IMR-90 (cell line): ENCODE measurements around the gene TYMS. TPM values are rescaled to one million over a fixed set of nuclear protein-coding genes. Genes with fewer than 3 reads are reported as not detected.

Experiments used
- ATAC-seq: fragments of 200-7000 bp; cut with Tn5 transposase; 2 replicates; pipeline ENCODE4 v1.9.1; 2020; ENCODE audit warnings: low read depth, mild to moderate bottlenecking, moderate library complexity
- BruUV-seq: library from RNA; stranded (reverse); fragments of 400-500 nt; replicated peaks from 2 replicates; lab custom pipeline; 2021; lab: Mats Ljungman, UMichigan
- CTCF ChIA-PET: fragments of 300-600 bp; formaldehyde crosslinking; extraction: SDS; loops from one replicate; lab custom pipeline; 2021; ENCODE audit warnings: antibody characterized with exemption; lab: Yijun Ruan, JAX
- POLR2A ChIA-PET: fragments of 300-600 bp; sonication (Branson Sonifier 250); formaldehyde crosslinking; loops from one replicate; lab custom pipeline; 2022; ENCODE audit warnings: antibody characterized with exemption; ENCODE audit not compliant: unreplicated experiment; lab: Charles Lee
- DNase-seq: peaks from one replicate; pipeline ENCODE4 v3.0.0; 2013
- H2AFZ ChIP-seq: replicated peaks from 2 replicates; pipeline ENCODE3; 2013; ENCODE audit warnings: low read length, mild to moderate bottlenecking; ENCODE audit not compliant: poor library complexity
- H2AK5ac ChIP-seq: 2 replicates; pipeline ENCODE4 v1.6.1; 2013; ENCODE audit warnings: low read depth, low read length, inconsistent platforms
- H2AK9ac ChIP-seq: replicated peaks from 2 replicates; pipeline ENCODE3; 2013; ENCODE audit warnings: mild to moderate bottlenecking, low read depth, low read length, moderate library complexity; ENCODE audit not compliant: poor library complexity
- H2BK120ac ChIP-seq: 2 replicates; pipeline ENCODE4 v1.6.1; 2013; ENCODE audit warnings: low read depth, low read length, inconsistent platforms
- H2BK15ac ChIP-seq: 3 replicates; pipeline ENCODE4 v1.6.1; 2013; ENCODE audit warnings: low read depth, low read length, inconsistent platforms
- H2BK20ac ChIP-seq: 2 replicates; pipeline ENCODE4 v1.6.1; 2013; ENCODE audit warnings: low read depth, mild to moderate bottlenecking, inconsistent platforms, low read length, moderate library complexity
- H2BK5ac ChIP-seq: 2 replicates; pipeline ENCODE4 v1.6.1; 2013; ENCODE audit warnings: mild to moderate bottlenecking, low read depth, low read length, inconsistent platforms; ENCODE audit not compliant: poor library complexity, severe bottlenecking
- H3K14ac ChIP-seq: replicated peaks from 2 replicates; pipeline ENCODE4 v1.6.1; 2013; ENCODE audit warnings: low read depth, low read length, inconsistent platforms
- H3K18ac ChIP-seq: 2 replicates; pipeline ENCODE4 v1.6.1; 2013; ENCODE audit warnings: low read depth, low read length, control low read depth
- H3K23ac ChIP-seq: 2 replicates; pipeline ENCODE4 v1.6.1; 2013; ENCODE audit warnings: low read depth, low read length, inconsistent platforms
- H3K27ac ChIP-seq: 2 replicates; pipeline ENCODE4 v1.5.1; 2013; ENCODE audit warnings: mild to moderate bottlenecking, control low read depth, low read length; ENCODE audit not compliant: insufficient read depth
- H3K27me3 ChIP-seq: 2 replicates; pipeline ENCODE4 v1.6.1; 2013; ENCODE audit warnings: low read length; ENCODE audit not compliant: control insufficient read depth, insufficient read depth
- H3K36me3 ChIP-seq: 2 replicates; pipeline ENCODE4 v1.6.1; 2013; ENCODE audit warnings: low read length, mixed read lengths; ENCODE audit not compliant: control insufficient read depth, insufficient read depth
- H3K4ac ChIP-seq: 2 replicates; pipeline ENCODE4 v1.6.1; 2013; ENCODE audit warnings: low read depth, low read length, inconsistent platforms
- H3K4me1 ChIP-seq: 2 replicates; pipeline ENCODE4 v1.6.1; 2013; ENCODE audit warnings: low read length, mixed read lengths; ENCODE audit not compliant: control insufficient read depth, insufficient read depth
- H3K4me2 ChIP-seq: 2 replicates; pipeline ENCODE4 v1.6.1; 2013; ENCODE audit warnings: low read depth, mild to moderate bottlenecking, control low read depth, low read length, moderate library complexity
- H3K4me3 ChIP-seq: 2 replicates; pipeline ENCODE4 v1.5.1; 2013; ENCODE audit warnings: low read depth, mild to moderate bottlenecking, control low read depth, low read length, moderate library complexity; ENCODE audit not compliant: insufficient read depth
- H3K56ac ChIP-seq: 2 replicates; pipeline ENCODE4 v1.6.1; 2013; ENCODE audit warnings: low read length, inconsistent platforms; ENCODE audit not compliant: insufficient read depth; ENCODE audit errors: extremely low read depth
- H3K79me1 ChIP-seq, 2 experiments: 2 replicates each; pipeline ENCODE4 v1.6.1; 2013; ENCODE audit warnings: low read length in 2 of 2, inconsistent platforms in 1 of 2, low read depth in 1 of 2
- H3K9ac ChIP-seq: 2 replicates; pipeline ENCODE4 v1.6.1; 2013; ENCODE audit warnings: low read depth, low read length, control low read depth
- H3K9me1 ChIP-seq: 2 replicates; pipeline ENCODE4 v1.6.1; 2013; ENCODE audit warnings: low read length, inconsistent platforms; ENCODE audit not compliant: insufficient read depth
- H3K9me3 ChIP-seq: 2 replicates; pipeline ENCODE4 v1.6.1; 2013; ENCODE audit warnings: low read length; ENCODE audit not compliant: control insufficient read depth, insufficient read depth
- H4K20me1 ChIP-seq: 2 replicates; pipeline ENCODE4 v1.6.1; 2013; ENCODE audit warnings: low read length, inconsistent platforms; ENCODE audit not compliant: insufficient read depth
- H4K5ac ChIP-seq: 2 replicates; pipeline ENCODE4 v1.6.1; 2013; ENCODE audit warnings: mild to moderate bottlenecking, low read depth, low read length, control low read depth
- H4K8ac ChIP-seq, 2 experiments: 2 replicates each; pipeline ENCODE4 v1.6.1; 2013; ENCODE audit warnings: low read depth in 2 of 2, low read length in 2 of 2, control low read depth in 1 of 2, inconsistent platforms in 1 of 2
- H4K91ac ChIP-seq: 2 replicates; pipeline ENCODE4 v1.6.1; 2013; ENCODE audit warnings: low read depth, low read length, inconsistent platforms; ENCODE audit not compliant: insufficient read depth
- BHLHE40 ChIP-seq: fragments of 150-350 bp; IDR thresholded peaks from 2 replicates; pipeline ENCODE4 v1.6.1; 2016; ENCODE audit warnings: mild to moderate bottlenecking, low read depth, low read length
- CHD1 ChIP-seq: IDR thresholded peaks from 2 replicates; pipeline ENCODE4 v1.6.1; 2012; ENCODE audit warnings: low read depth, low read length, improper control_type of control experiment
- NFE2L2 ChIP-seq: fragments of 150-350 bp; IDR thresholded peaks from 2 replicates; pipeline ENCODE4 v1.6.1; 2016; ENCODE audit warnings: low read depth, mild to moderate bottlenecking, low read length
- POLR2A ChIP-seq: IDR thresholded peaks from 2 replicates; pipeline ENCODE4 v1.6.1; 2012; ENCODE audit warnings: mild to moderate bottlenecking, low read depth, low read length
- RAD21 ChIP-seq: IDR thresholded peaks from 2 replicates; pipeline ENCODE4 v1.6.1; 2012; ENCODE audit warnings: low read length, improper control_type of control experiment
- RCOR1 ChIP-seq: IDR thresholded peaks from 2 replicates; pipeline ENCODE4 v1.6.1; 2012; ENCODE audit warnings: mild to moderate bottlenecking, low read length, improper control_type of control experiment; ENCODE audit not compliant: insufficient replicate concordance
- RFX5 ChIP-seq: IDR thresholded peaks from 2 replicates; pipeline ENCODE4 v1.8.0; 2012; ENCODE audit warnings: low read depth, mild to moderate bottlenecking, low read length, moderate library complexity
- SMC3 ChIP-seq: fragments of 150-350 bp; IDR thresholded peaks from 2 replicates; pipeline ENCODE4 v1.6.1; 2016; ENCODE audit warnings: low read depth, mild to moderate bottlenecking, antibody characterized with exemption, low read length, moderate library complexity
- WGBS, 2 experiments: methylation state at CpG; one replicate each; pipeline versions ENCODE4 v1.1.5 to v1.1.7; 2013; ENCODE audit warnings: missing lambda C conversion rate in 2 of 2; ENCODE audit not compliant: insufficient read length in 1 of 2; ENCODE audit errors: extremely low coverage in 2 of 2; 5-methylcytosine and 5-hydroxymethylcytosine counted together
- dilution Hi-C: fragments of 300-500 bp; cut with HindIII; formaldehyde crosslinking; loops from one replicate; pipeline ENCODE4 v1.14.3; 2018; ENCODE audit warnings: low sequenced_read_pairs; ENCODE audit not compliant: unreplicated experiment
- in situ Hi-C: fragments of 300-500 bp; cut with MboI; formaldehyde crosslinking; loops from 3 replicates; pipeline ENCODE4 v1.14.3; 2019; ENCODE audit warnings: low sequenced_read_pairs, inconsistent platforms, mixed read lengths
- intact Hi-C: fragments of 100-400 bp; cut with micrococcal nuclease; formaldehyde crosslinking; loops from 2 replicates; pipeline ENCODE4 v1.10.0; 2022
- polyA plus RNA-seq, 3 experiments: library from polyadenylated mRNA; depleted of rRNA; stranded (reverse); fragments of >200 nt; gene quantifications; 2 replicates each; pipeline ENCODE4 v1.2.3, GENCODE V29; 2012; ENCODE audit warnings: low replicate concordance in 1 of 3
- total RNA-seq: library from RNA; depleted of rRNA; stranded (reverse); fragments of >200 nt; gene quantifications from 2 replicates; pipeline ENCODE4 v1.2.3, GENCODE V29; 2012
- TF ChIP-seq, protein P1 (sequence below): conservative IDR thresholded peaks from 2 replicates; pipeline ENCODE4 v1.5.1; 2012; ENCODE audit warnings: mild to moderate bottlenecking, low read depth, low read length, improper control_type of control experiment
- TF ChIP-seq, protein P2 (sequence below): fragments of 150-350 bp; IDR thresholded peaks from 2 replicates; pipeline ENCODE4 v1.6.1; 2016; ENCODE audit warnings: low read depth, mild to moderate bottlenecking, low read length, moderate library complexity, borderline replicate concordance

Gene TYMS
- total and polyA plus RNA-seq, 2 of the 4 experiments (the other 2 are of a cell fraction): 28.3 to 92.2 TPM

DNA sequence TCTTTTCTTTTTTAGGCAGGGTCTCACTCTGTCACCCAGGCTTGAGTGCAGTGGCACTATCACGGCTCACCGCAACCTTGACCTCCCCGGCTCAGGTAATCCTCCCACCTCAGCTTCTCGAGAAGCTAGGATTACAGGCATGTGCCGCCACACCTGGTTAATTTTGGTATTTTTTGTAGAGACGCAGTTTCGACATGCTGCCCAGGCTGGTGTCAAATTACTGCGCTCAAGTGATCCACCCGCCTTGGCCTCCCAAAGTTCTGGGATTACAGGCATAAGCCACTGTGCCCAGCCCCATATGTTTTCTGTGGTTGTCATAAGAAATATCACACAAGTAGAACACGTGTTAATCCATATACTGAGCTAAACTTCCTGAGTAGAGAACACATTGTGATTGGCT, 40.3 kb downstream of the TYMS start:
- no peak overlapping the region for H3K18ac ChIP-seq
- no peak overlapping the region for H3K23ac ChIP-seq
- peaks cover 5% of the 10 kb centered on the region for H4K20me1 ChIP-seq
- no peak overlapping the region for H2AK5ac ChIP-seq
- WGBS, 2 experiments: 100% methylated on average over 2 of the region's 10 CpGs; no CpG with 5 or more reads in 1 of the 2 experiments
- no peak overlapping the region for H2AFZ ChIP-seq
- no peak overlapping the region for H3K27ac ChIP-seq
- H2AK9ac ChIP-seq: no peak overlapping the region
- dilution Hi-C loops: no loop called here
- peaks cover 5% of the 10 kb centered on the region for H3K36me3 ChIP-seq
- no peak overlapping the region for H3K4me2 ChIP-seq
- H2BK5ac ChIP-seq: no peak overlapping the region
- POLR2A ChIA-PET: no interaction called here
- H3K14ac ChIP-seq: no peak overlapping the region
- in situ Hi-C loops: no loop called here
- no TSS peak for BruUV-seq
- H3K27me3 ChIP-seq: no peaks in the 10 kb centered on the region
- CTCF ChIA-PET: interaction anchor here (1.5 kb wide), 1 partner anchor 15 kb away, joined by 3 read pairs; the partner anchor contains the start of gene ENOSF1
- peaks cover 6% of the 10 kb centered on the region; the same call in 1 of the 2 replicates for H3K9me1 ChIP-seq
- no peak for DNase-seq
- intact Hi-C loops: no loop called here
- no peak overlapping the region for H2BK20ac ChIP-seq
- H3K79me1 ChIP-seq: peaks cover 4 to 6% of the 10 kb centered on the region in 2 experiments; a peak in 2 of 4 replicates
- ATAC-seq: no peak
- H4K5ac ChIP-seq: no peak overlapping the region
- TF ChIP-seq, protein P1, sequence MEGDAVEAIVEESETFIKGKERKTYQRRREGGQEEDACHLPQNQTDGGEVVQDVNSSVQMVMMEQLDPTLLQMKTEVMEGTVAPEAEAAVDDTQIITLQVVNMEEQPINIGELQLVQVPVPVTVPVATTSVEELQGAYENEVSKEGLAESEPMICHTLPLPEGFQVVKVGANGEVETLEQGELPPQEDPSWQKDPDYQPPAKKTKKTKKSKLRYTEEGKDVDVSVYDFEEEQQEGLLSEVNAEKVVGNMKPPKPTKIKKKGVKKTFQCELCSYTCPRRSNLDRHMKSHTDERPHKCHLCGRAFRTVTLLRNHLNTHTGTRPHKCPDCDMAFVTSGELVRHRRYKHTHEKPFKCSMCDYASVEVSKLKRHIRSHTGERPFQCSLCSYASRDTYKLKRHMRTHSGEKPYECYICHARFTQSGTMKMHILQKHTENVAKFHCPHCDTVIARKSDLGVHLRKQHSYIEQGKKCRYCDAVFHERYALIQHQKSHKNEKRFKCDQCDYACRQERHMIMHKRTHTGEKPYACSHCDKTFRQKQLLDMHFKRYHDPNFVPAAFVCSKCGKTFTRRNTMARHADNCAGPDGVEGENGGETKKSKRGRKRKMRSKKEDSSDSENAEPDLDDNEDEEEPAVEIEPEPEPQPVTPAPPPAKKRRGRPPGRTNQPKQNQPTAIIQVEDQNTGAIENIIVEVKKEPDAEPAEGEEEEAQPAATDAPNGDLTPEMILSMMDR: no peak
- TF ChIP-seq SMC3: no peak
- no peak for TF ChIP-seq RFX5
- no peak for TF ChIP-seq BHLHE40
- TF ChIP-seq RAD21: no peak
- TF ChIP-seq, protein P2, sequence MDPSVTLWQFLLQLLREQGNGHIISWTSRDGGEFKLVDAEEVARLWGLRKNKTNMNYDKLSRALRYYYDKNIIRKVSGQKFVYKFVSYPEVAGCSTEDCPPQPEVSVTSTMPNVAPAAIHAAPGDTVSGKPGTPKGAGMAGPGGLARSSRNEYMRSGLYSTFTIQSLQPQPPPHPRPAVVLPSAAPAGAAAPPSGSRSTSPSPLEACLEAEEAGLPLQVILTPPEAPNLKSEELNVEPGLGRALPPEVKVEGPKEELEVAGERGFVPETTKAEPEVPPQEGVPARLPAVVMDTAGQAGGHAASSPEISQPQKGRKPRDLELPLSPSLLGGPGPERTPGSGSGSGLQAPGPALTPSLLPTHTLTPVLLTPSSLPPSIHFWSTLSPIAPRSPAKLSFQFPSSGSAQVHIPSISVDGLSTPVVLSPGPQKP: no peak
- TF ChIP-seq RCOR1: no peak
- no peak for TF ChIP-seq NFE2L2
- no peak for TF ChIP-seq CHD1
- no peak for TF ChIP-seq POLR2A
- no peak overlapping the region for H2BK15ac ChIP-seq
- H4K8ac ChIP-seq: no peak overlapping the region
- H3K9me3 ChIP-seq: no peaks in the 10 kb centered on the region
- H3K4me3 ChIP-seq: no peak overlapping the region
- peaks cover 4% of the 10 kb centered on the region for H3K4me1 ChIP-seq
- no peak overlapping the region for H4K91ac ChIP-seq
- H3K56ac ChIP-seq: no peak overlapping the region
- no peak overlapping the region for H3K4ac ChIP-seq
- H2BK120ac ChIP-seq: no peak overlapping the region
- no peak overlapping the region for H3K9ac ChIP-seq
